ENCODE results near the gene SEPTIN2. TPM values are rescaled to one million over a fixed set of nuclear protein-coding genes. Genes with fewer than 3 reads are reported as not detected.
"Not testable (repeated sequence)": the region's sequence is repeated elsewhere in the genome, so short reads cannot be mapped to it uniquely, and the experiment has no call there.

SEPTIN2 gene
- total RNA-seq, 1 experiment from 2014 or later = 517 TPM

GRCh38 chr2:241275910-241276309, 39.8 kb upstream of the SEPTIN2 start:
- peaks cover 13% of the 10 kb centered on the region for H3K4me1 ChIP-seq (replicated peaks)
- H3K4me3 ChIP-seq = no peak overlapping the region
- H3K36me3 ChIP-seq = peaks cover 11% of the 10 kb centered on the region
- no peaks in the 10 kb centered on the region for H3K9me3 ChIP-seq (replicated peaks)
- H3K27ac ChIP-seq = no peak overlapping the region
- DNase-seq (ENCODE audit: low read depth in 1 of 2, low spot score in 2 of 2) = no peak
- 0 out of 2 replicates have a peak, but pooled peaks cover 2% of the 10 kb centered on the region for H3K27me3 ChIP-seq (replicated peaks)

GRCh38 chr2:241278306-241278705, 37.4 kb upstream of the SEPTIN2 start:
- not testable (repeated sequence) for H3K27ac ChIP-seq; H3K36me3 ChIP-seq; H3K27me3 ChIP-seq (replicated peaks); H3K4me1 ChIP-seq (replicated peaks); H3K4me3 ChIP-seq; DNase-seq (ENCODE audit: low read depth in 1 of 2, low spot score in 2 of 2); H3K9me3 ChIP-seq (replicated peaks)

GRCh38 chr2:241279413-241279812, 36.3 kb upstream of the SEPTIN2 start:
- no peaks in the 10 kb centered on the region for H3K9me3 ChIP-seq (replicated peaks)
- peaks cover 3% of the 10 kb centered on the region; the same call in 1 of the 2 replicates for H3K36me3 ChIP-seq
- no peak for DNase-seq (ENCODE audit: low read depth in 1 of 2, low spot score in 2 of 2)
- H3K4me1 ChIP-seq (replicated peaks) = no peaks in the 10 kb centered on the region
- 0 out of 2 replicates have a peak, but pooled peaks cover 2% of the 10 kb centered on the region for H3K27me3 ChIP-seq (replicated peaks)
- H3K4me3 ChIP-seq = no peak overlapping the region
- H3K27ac ChIP-seq = no peak overlapping the region

- Histone ChIP-seq H3K27me3 (replicated peaks) (0 out of 2 replicates have a peak, but pooled peaks cover 2% of the 10 kb centered on the region), H3K4me1 (replicated peaks) (no peaks in the 10 kb centered on the region), H3K4me3 (no peak overlapping the region), H3K9me3 (replicated peaks) (no peaks in the 10 kb centered on the region), H3K27ac (no peak overlapping the region), H3K36me3 (peaks cover 7% of the 10 kb centered on the region)
- DNase-seq (ENCODE audit: low read depth in 1 of 2, low spot score in 2 of 2) = no peak
Measured at GRCh38 chr2:241279828-241280227, 35.9 kb upstream of the SEPTIN2 start.

- Histone ChIP-seq H3K4me3 (no peak overlapping the region), H3K9me3 (replicated peaks) (no peaks in the 10 kb centered on the region), H3K27ac (no peak overlapping the region), H3K4me1 (replicated peaks) (no peaks in the 10 kb centered on the region), H3K27me3 (replicated peaks) (0 out of 2 replicates have a peak, but pooled peaks cover 2% of the 10 kb centered on the region), H3K36me3 (peaks cover 9% of the 10 kb centered on the region)
- DNase-seq (ENCODE audit: low read depth in 1 of 2, low spot score in 2 of 2) = no peak
Measured at GRCh38 chr2:241280291-241280690, 35.4 kb upstream of the SEPTIN2 start.

- no peaks in the 10 kb centered on the region for H3K27me3 ChIP-seq (replicated peaks)
- H3K9me3 ChIP-seq (replicated peaks) = no peaks in the 10 kb centered on the region
- H3K27ac ChIP-seq = no peak overlapping the region
- no peak for DNase-seq (ENCODE audit: low read depth in 1 of 2, low spot score in 2 of 2)
- H3K4me3 ChIP-seq = no peak overlapping the region
- H3K4me1 ChIP-seq (replicated peaks) = no peaks in the 10 kb centered on the region
- peaks cover 9% of the 10 kb centered on the region for H3K36me3 ChIP-seq
Measured at GRCh38 chr2:241282555-241282954, 33.2 kb upstream of the SEPTIN2 start.

- no peaks in the 10 kb centered on the region for H3K27me3 ChIP-seq (replicated peaks)
- no peaks in the 10 kb centered on the region for H3K4me1 ChIP-seq (replicated peaks)
- no peak for DNase-seq (ENCODE audit: low read depth in 1 of 2, low spot score in 2 of 2)
- no peak overlapping the region for H3K27ac ChIP-seq
- no peaks in the 10 kb centered on the region for H3K9me3 ChIP-seq (replicated peaks)
- H3K36me3 ChIP-seq = peaks cover 22% of the 10 kb centered on the region
- H3K4me3 ChIP-seq = no peak overlapping the region
Measured at GRCh38 chr2:241285596-241285995, 30.1 kb upstream of the SEPTIN2 start.

- Histone ChIP-seq H3K27ac (no peak overlapping the region), H3K4me1 (replicated peaks) (no peaks in the 10 kb centered on the region), H3K9me3 (replicated peaks) (no peaks in the 10 kb centered on the region), H3K36me3 (peaks cover 22% of the 10 kb centered on the region), H3K4me3 (no peak overlapping the region), H3K27me3 (replicated peaks) (no peaks in the 10 kb centered on the region)
- DNase-seq (ENCODE audit: low read depth in 1 of 2, low spot score in 2 of 2) = no peak
Measured at GRCh38 chr2:241286348-241287090, 29.2 kb upstream of the SEPTIN2 start.

GRCh38 chr2:241288324-241288888, 27.3 kb upstream of the SEPTIN2 start:
- DNase-seq (ENCODE audit: low read depth in 1 of 2, low spot score in 2 of 2) = no peak

GRCh38 chr2:241289053-241289452, 26.7 kb upstream of the SEPTIN2 start:
- Histone ChIP-seq H3K36me3 (peaks cover 22% of the 10 kb centered on the region), H3K27me3 (replicated peaks) (no peaks in the 10 kb centered on the region), H3K4me1 (replicated peaks) (no peaks in the 10 kb centered on the region), H3K9me3 (replicated peaks) (no peaks in the 10 kb centered on the region), H3K27ac (no peak overlapping the region), H3K4me3 (no peak overlapping the region)
- DNase-seq (ENCODE audit: low read depth in 1 of 2, low spot score in 2 of 2) = no peak

More at GRCh38 chr2:241288324-241288888, 27.3 kb upstream of the SEPTIN2 start:
- peaks cover 22% of the 10 kb centered on the region for H3K36me3 ChIP-seq
- H3K27me3 ChIP-seq (replicated peaks) = no peaks in the 10 kb centered on the region
- no peak overlapping the region for H3K4me3 ChIP-seq
- H3K27ac ChIP-seq = no peak overlapping the region
- H3K9me3 ChIP-seq (replicated peaks) = no peaks in the 10 kb centered on the region
- H3K4me1 ChIP-seq (replicated peaks) = no peaks in the 10 kb centered on the region

GRCh38 chr2:241289597-241289996, 26.1 kb upstream of the SEPTIN2 start:
- DNase-seq (ENCODE audit: low read depth in 1 of 2, low spot score in 2 of 2) = no peak
- Histone ChIP-seq H3K27me3 (replicated peaks) (no peaks in the 10 kb centered on the region), H3K27ac (no peak overlapping the region), H3K36me3 (peaks cover 17% of the 10 kb centered on the region), H3K4me3 (no peak overlapping the region), H3K9me3 (replicated peaks) (no peaks in the 10 kb centered on the region), H3K4me1 (replicated peaks) (no peaks in the 10 kb centered on the region)

GRCh38 chr2:241291153-241291552, 24.6 kb upstream of the SEPTIN2 start:
- Histone ChIP-seq H3K27ac (no peak overlapping the region), H3K4me3 (no peak overlapping the region), H3K9me3 (replicated peaks) (no peaks in the 10 kb centered on the region), H3K4me1 (replicated peaks) (no peaks in the 10 kb centered on the region), H3K27me3 (replicated peaks) (no peaks in the 10 kb centered on the region), H3K36me3 (peaks cover 13% of the 10 kb centered on the region)
- no peak for DNase-seq (ENCODE audit: low read depth in 1 of 2, low spot score in 2 of 2)

- no peaks in the 10 kb centered on the region for H3K9me3 ChIP-seq (replicated peaks)
- H3K4me1 ChIP-seq (replicated peaks) = no peaks in the 10 kb centered on the region
- peaks cover 18% of the 10 kb centered on the region for H3K36me3 ChIP-seq
- no peak overlapping the region for H3K4me3 ChIP-seq
- H3K27me3 ChIP-seq (replicated peaks) = no peaks in the 10 kb centered on the region
- DNase-seq (ENCODE audit: low read depth in 1 of 2, low spot score in 2 of 2) = no peak
- no peak overlapping the region for H3K27ac ChIP-seq
Measured at GRCh38 chr2:241291977-241292376, 23.7 kb upstream of the SEPTIN2 start.

- peaks cover 16% of the 10 kb centered on the region for H3K36me3 ChIP-seq
- DNase-seq (ENCODE audit: low read depth in 1 of 2, low spot score in 2 of 2); H3K27ac ChIP-seq: not testable (repeated sequence)
Measured at GRCh38 chr2:241293378-241293797, 22.3 kb upstream of the SEPTIN2 start.

More at GRCh38 chr2:241293378-241293797, 22.3 kb upstream of the SEPTIN2 start:
- H3K4me3 ChIP-seq; H3K9me3 ChIP-seq (replicated peaks); H3K4me1 ChIP-seq (replicated peaks); H3K27me3 ChIP-seq (replicated peaks): not testable (repeated sequence)
